HCT116 (cell line): ENCODE measurements around the gene HAPSTR1. TPM values are rescaled to one million over a fixed set of nuclear protein-coding genes. Genes with fewer than 3 reads are reported as not detected.

Experiments used
- ATAC-seq: fragments of 200-7000 bp; cut with Tn5 transposase; 2 replicates; pipeline ENCODE4 v1.9.1; 2020; ENCODE audit warnings: mild to moderate bottlenecking, moderate library complexity
- BruUV-seq: library from RNA; stranded (reverse); fragments of 400-500 nt; replicated peaks from 2 replicates; lab custom pipeline; 2021; lab: Mats Ljungman, UMichigan
- CTCF ChIA-PET: fragments of 300-600 bp; sonication (Branson Sonifier 250); formaldehyde crosslinking; loops from one replicate; lab custom pipeline; 2021; ENCODE audit warnings: antibody characterized with exemption; lab: Charles Lee
- POLR2A ChIA-PET: fragments of 300-600, 350-600 bp; sonication (Branson Sonifier 250); formaldehyde crosslinking; loops from one replicate; lab custom pipeline; 2021; ENCODE audit warnings: antibody characterized with exemption; lab: Charles Lee
- RAD21 ChIA-PET, 2 experiments: fragments of 300-600 bp; sonication (Branson Sonifier 250); formaldehyde crosslinking; loops; one replicate each; lab custom pipeline; 2023; ENCODE audit warnings: low total read pairs in 2 of 2; ENCODE audit not compliant: uncharacterized antibody in 2 of 2, unreplicated experiment in 2 of 2, low non-redundant PET in 1 of 2; lab: Charles Lee
- DNase-seq: peaks from one replicate; pipeline ENCODE4 v3.0.0-alpha.2; 2010; ENCODE audit warnings: low read depth, low spot score
- H2AFZ ChIP-seq: fragments of 200-600 bp; shearing (Covaris generic), sonication (generic); 2 replicates; pipeline ENCODE4 v1.6.1; 2017; ENCODE audit warnings: low read depth, mixed run types, mixed read lengths, antibody characterized with exemption, low read length; ENCODE audit not compliant: poor library complexity, severe bottlenecking
- H3K27ac ChIP-seq: 2 replicates; pipeline ENCODE4 v1.5.1; 2012; ENCODE audit warnings: low read depth, low read length
- H3K27me3 ChIP-seq: fragments of 200-600 bp; sonication (generic); 2 replicates; pipeline ENCODE4 v1.6.1; 2016; ENCODE audit warnings: mixed run types, low read length, mixed read lengths; ENCODE audit not compliant: insufficient read depth
- H3K36me3 ChIP-seq, 2 experiments: fragments of 200-500 bp in 1 of 2; fragments of 200-600 bp in 1 of 2; sonication (Bioruptor generic) in 1 of 2; sonication (generic) in 1 of 2; 2 replicates each; pipeline versions ENCODE4 v1.5.1 to v1.6.1; 2014 to 2016; ENCODE audit warnings: low read length in 2 of 2, inconsistent platforms in 1 of 2, mixed read lengths in 1 of 2, mixed run types in 1 of 2; ENCODE audit not compliant: insufficient read depth in 2 of 2, control insufficient read depth in 1 of 2
- H3K4me1 ChIP-seq, 2 experiments: fragments of 200-600 bp in 1 of 2; sonication (generic) in 1 of 2; 2 replicates each; pipeline versions ENCODE4 v1.5.1 to v1.6.1; 2012 to 2017; ENCODE audit warnings: low read length in 2 of 2, inconsistent platforms in 1 of 2, mild to moderate bottlenecking in 1 of 2, mixed read lengths in 1 of 2, mixed run types in 1 of 2, moderate library complexity in 1 of 2; ENCODE audit not compliant: insufficient read depth in 2 of 2, control insufficient read depth in 1 of 2
- H3K4me2 ChIP-seq: fragments of 200-600 bp; sonication (generic); 2 replicates; pipeline ENCODE4 v1.6.1; 2017; ENCODE audit warnings: mixed run types, low read length, mixed read lengths
- H3K4me3 ChIP-seq, 2 experiments: fragments of 200-600 bp in 1 of 2; sonication (generic) in 1 of 2; replicated peaks in 1 of 2; 2 replicates each; pipeline ENCODE4 v1.5.1; 2011 to 2016; ENCODE audit warnings: low read length in 2 of 2, control low read depth in 1 of 2, low read depth in 1 of 2, mild to moderate bottlenecking in 1 of 2, mixed read lengths in 1 of 2, mixed run types in 1 of 2
- H3K79me2 ChIP-seq: fragments of 200-600 bp; sonication (generic); 2 replicates; pipeline ENCODE4 v1.6.1; 2017; ENCODE audit warnings: mild to moderate bottlenecking, mixed run types, low read length, moderate library complexity, mixed read lengths; ENCODE audit not compliant: insufficient read depth
- H3K9ac ChIP-seq: fragments of 200-600 bp; sonication (generic); 2 replicates; pipeline ENCODE4 v1.6.1; 2016; ENCODE audit warnings: low read length, mixed read lengths
- H3K9me2 ChIP-seq: fragments of 200-600 bp; sonication (generic), shearing (Covaris generic); 2 replicates; pipeline ENCODE4 v1.6.1; 2017; ENCODE audit warnings: mixed run types, mild to moderate bottlenecking, moderate library complexity; ENCODE audit not compliant: insufficient read depth
- H3K9me3 ChIP-seq, 2 experiments: fragments of 200-500 bp in 1 of 2; fragments of 200-600 bp in 1 of 2; sonication (Bioruptor generic) in 1 of 2; sonication (generic) in 1 of 2; 2 replicates each; pipeline ENCODE4 v1.6.1; 2014 to 2017; ENCODE audit warnings: low read length in 2 of 2, mixed read lengths in 2 of 2, inconsistent platforms in 1 of 2, low read depth in 1 of 2, mild to moderate bottlenecking in 1 of 2, mixed run types in 1 of 2, moderate library complexity in 1 of 2; ENCODE audit not compliant: control insufficient read depth in 1 of 2, insufficient read depth in 1 of 2
- H4K20me1 ChIP-seq: fragments of 200-600 bp; sonication (generic), shearing (Covaris generic); 2 replicates; pipeline ENCODE4 v1.6.1; 2017; ENCODE audit warnings: mixed run types, mild to moderate bottlenecking, moderate library complexity; ENCODE audit not compliant: insufficient read depth
- ATF3 ChIP-seq: IDR thresholded peaks from 2 replicates; pipeline ENCODE4 v1.6.1; 2012
- CEBPB ChIP-seq: IDR thresholded peaks from 2 replicates; pipeline ENCODE4 v1.6.1; 2012; ENCODE audit warnings: low read depth
- CTCF ChIP-seq, 3 experiments: fragments of 200-600 bp in 1 of 3; sonication (generic) in 1 of 3; IDR thresholded peaks in 2 of 3; conservative IDR thresholded peaks in 1 of 3; 2 replicates each; pipeline ENCODE4 v1.5.1; 2012 to 2017; ENCODE audit warnings: low read depth in 2 of 3, low read length in 2 of 3, antibody characterized with exemption in 1 of 3, borderline replicate concordance in 1 of 3, control low read depth in 1 of 3, mild to moderate bottlenecking in 1 of 3, mixed read lengths in 1 of 3, mixed run types in 1 of 3, moderate library complexity in 1 of 3; ENCODE audit not compliant: insufficient read depth in 1 of 3
- EGR1 ChIP-seq: IDR thresholded peaks from 2 replicates; pipeline ENCODE4 v1.6.1; 2012; ENCODE audit warnings: low read depth
- FOSL1 ChIP-seq: IDR thresholded peaks from 2 replicates; pipeline ENCODE4 v1.6.1; 2012; ENCODE audit warnings: low read depth
- JUND ChIP-seq: IDR thresholded peaks from 2 replicates; pipeline ENCODE4 v1.6.1; 2012
- MAX ChIP-seq: IDR thresholded peaks from 2 replicates; pipeline ENCODE4 v1.6.1; 2012
- POLR2A ChIP-seq: IDR thresholded peaks from 2 replicates; pipeline ENCODE4 v1.7.0; 2011; ENCODE audit warnings: borderline replicate concordance; ENCODE audit not compliant: insufficient read depth, insufficient read length; ENCODE audit errors: extremely low read depth
- POLR2AphosphoS5 ChIP-seq: IDR thresholded peaks from 2 replicates; pipeline ENCODE4 v1.6.1; 2011; ENCODE audit warnings: mild to moderate bottlenecking, low read depth, low read length, moderate library complexity
- SP1 ChIP-seq: IDR thresholded peaks from 2 replicates; pipeline ENCODE4 v1.6.1; 2012; ENCODE audit warnings: low read depth
- TCF7L2 ChIP-seq: IDR thresholded peaks from 2 replicates; pipeline ENCODE4 v1.7.0; 2011; ENCODE audit warnings: borderline replicate concordance, inconsistent platforms; ENCODE audit not compliant: insufficient read depth, insufficient read length; ENCODE audit errors: extremely low read depth
- YY1 ChIP-seq: IDR thresholded peaks from 2 replicates; pipeline ENCODE4 v1.6.1; 2011; ENCODE audit warnings: low read length, low read depth, moderate library complexity, mild to moderate bottlenecking; ENCODE audit not compliant: insufficient replicate concordance; ENCODE audit errors: extremely low read depth
- ZBTB33 ChIP-seq: IDR thresholded peaks from 2 replicates; pipeline ENCODE4 v1.6.1; 2011; ENCODE audit warnings: mild to moderate bottlenecking, low read length, moderate library complexity; ENCODE audit not compliant: insufficient replicate concordance; ENCODE audit errors: extremely low read depth
- ZNF274 ChIP-seq: fragments of 200-500 bp; sonication (Bioruptor generic); IDR thresholded peaks from 2 replicates; pipeline ENCODE4 v1.6.1; 2014; ENCODE audit warnings: mild to moderate bottlenecking, low read depth, low read length, inconsistent platforms
- intact Hi-C: fragments of 100-400 bp; cut with micrococcal nuclease; formaldehyde crosslinking; loops from 2 replicates; pipeline ENCODE4 v1.10.0; 2022
- total RNA-seq: library from RNA; stranded (reverse); gene quantifications from one replicate; pipeline ENCODE4 v1.2.1, GENCODE V29; 2021; ENCODE audit not compliant: unreplicated experiment

The HAPSTR1 gene
- total RNA-seq, 1 experiment from 2014 or later = 54.9 TPM

- no peak for TF ChIP-seq CTCF (IDR thresholded peaks at IDR 0.05 in 2 of 3, conservative IDR thresholded peaks at IDR 0.05 in 1 of 3; ENCODE audit: borderline replicate concordance in 1 of 3, insufficient read depth in 1 of 3, low read depth in 2 of 3, low read length in 2 of 3)
- no peak for TF ChIP-seq EGR1
- TF ChIP-seq POLR2AphosphoS5 = no peak
- no peak for TF ChIP-seq JUND
- TF ChIP-seq ZNF274 = no peak
- TF ChIP-seq POLR2A = no peak
- TF ChIP-seq ATF3 = no peak
These were observed 35.2 kb downstream of the HAPSTR1 start (continued) for GRCh38 chr16:9126609-9127008.

GRCh38 chr16:9128346-9129342 is 37.2 kb downstream of the HAPSTR1 start:
- Histone ChIP-seq H4K20me1 (no peaks in the 10 kb centered on the region; the same call in 1 of the 2 replicates), H3K4me2 (peak overlapping the region; percentile 72), H3K79me2 (peaks cover 17% of the 10 kb centered on the region; the same call in 1 of the 2 replicates), H3K9me3 (no peaks in the 10 kb centered on the region), H3K4me3 (no peak overlapping the region), H3K27me3 (no peaks in the 10 kb centered on the region), H3K9ac (peak overlapping the region; percentile 21), H3K4me1 (peaks cover 28 to 60% of the 10 kb centered on the region in 2 experiments), H2AFZ (no peak overlapping the region), H3K27ac (peak overlapping the region; percentile 14; the same call in 1 of the 2 replicates), H3K9me2 (no peaks in the 10 kb centered on the region), H3K36me3 (no peaks in the 10 kb centered on the region)
- BruUV-seq = no TSS peak
- POLR2A ChIA-PET = no interaction called here
- RAD21 ChIA-PET = no interaction called here
- no peak for DNase-seq
- TF ChIP-seq ZNF274 (no peak), ZBTB33 (no peak), FOSL1 (no peak), POLR2AphosphoS5 (no peak), YY1 (no peak), EGR1 (no peak), SP1 (no peak), CEBPB (no peak), MAX (no peak), ATF3 (no peak), TCF7L2 (no peak)
- intact Hi-C loops = no loop called here
- no peak for ATAC-seq
- CTCF ChIA-PET = interaction anchor here (1.6 kb wide), 2 partner anchors 10 to 193 kb away, joined by 4 to 12 read pairs; no protein-coding TSS in a partner anchor
